ENCODE results near the gene GPRC5D.

DNA sequence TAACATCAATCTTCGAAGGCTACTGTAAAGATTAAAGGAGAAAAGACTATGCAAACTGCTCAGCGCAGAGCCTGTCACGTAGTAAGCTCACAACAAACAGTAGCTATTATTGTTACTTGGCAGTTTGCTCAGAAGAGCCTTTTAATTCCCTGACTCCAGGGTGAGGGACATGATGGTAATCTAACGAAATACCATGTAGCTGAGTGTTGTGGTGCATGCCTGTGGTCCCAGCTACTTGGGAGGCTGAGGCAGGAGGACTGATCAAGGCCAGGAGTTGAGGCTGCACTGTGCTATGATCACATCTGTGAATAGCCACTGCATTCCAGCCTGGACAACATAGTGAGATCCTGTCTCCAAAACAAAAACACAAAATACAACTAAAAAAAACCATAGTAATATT is 25.3 kb upstream of the GPRC5D start:
- TF ChIP-seq CTCF (IDR thresholded peaks at IDR 0.05) (no peak), POLR2A (IDR thresholded peaks at IDR 0.05) (no peak), POLR2AphosphoS5 (IDR thresholded peaks at IDR 0.05) (no peak)
